Activated effector memory CD4-positive, alpha-beta T cell treated with Interleukin-2 at 50 U/mL for 16 hours (primary cell): Measurements from ENCODE around the gene BCO2.
"Not testable (repeated sequence)": the region's sequence is repeated elsewhere in the genome, so short reads cannot be mapped to it uniquely, and the experiment has no call there.

Source experiments
- DNase-seq: peaks from one replicate; pipeline ENCODE4 v3.0.0-alpha.2; 2020

Gene BCO2

GRCh38 chr11:112174789-112175598, at the start of gene BCO2:
Gene BCO2, plus strand, starts transcription at chr11:112175512. Its CDS starts 90 bp downstream, at chr11:112175602.
- DNase-seq: no peak

GRCh38 chr11:112127056-112127455, 48.3 kb upstream of the BCO2 start:
- no peak for DNase-seq

GRCh38 chr11:112128483-112129121, 46.7 kb upstream of the BCO2 start:
- DNase-seq: no peak

- DNase-seq: no peak
Observed at GRCh38 chr11:112129656-112130055, 45.7 kb upstream of the BCO2 start.

- no peak for DNase-seq
Observed at GRCh38 chr11:112132737-112133136, 42.6 kb upstream of the BCO2 start.

GRCh38 chr11:112134473-112134872, 40.8 kb upstream of the BCO2 start:
- no peak for DNase-seq

GRCh38 chr11:112143597-112143996, 31.7 kb upstream of the BCO2 start:
- no peak for DNase-seq

- DNase-seq: no peak
Observed at GRCh38 chr11:112150517-112150916, 24.8 kb upstream of the BCO2 start.

- DNase-seq: no peak
Observed at GRCh38 chr11:112156153-112156955, 19.0 kb upstream of the BCO2 start.

- DNase-seq: no peak
Observed at GRCh38 chr11:112156956-112157766, 18.2 kb upstream of the BCO2 start.

GRCh38 chr11:112159098-112160065, 15.9 kb upstream of the BCO2 start:
- no peak for DNase-seq

GRCh38 chr11:112160091-112160848, 15.0 kb upstream of the BCO2 start:
- DNase-seq: no peak

GRCh38 chr11:112161012-112161411, 14.3 kb upstream of the BCO2 start:
- no peak for DNase-seq

- DNase-seq: not testable (repeated sequence)
Observed at GRCh38 chr11:112162200-112162599, 13.1 kb upstream of the BCO2 start.

GRCh38 chr11:112162761-112163546, 12.4 kb upstream of the BCO2 start:
- no peak for DNase-seq

- no peak for DNase-seq
Observed at GRCh38 chr11:112163875-112164685, 11.2 kb upstream of the BCO2 start, which contains the start of gene IL18. Gene IL18, minus strand, starts transcription at chr11:112164094. Its CDS starts 9,041 bp downstream, at chr11:112155053.

GRCh38 chr11:112165049-112165448, 10.3 kb upstream of the BCO2 start:
- no peak for DNase-seq

- no peak for DNase-seq
Observed at GRCh38 chr11:112166562-112166961, 8.8 kb upstream of the BCO2 start.

- no peak for DNase-seq
Observed at GRCh38 chr11:112167145-112167544, 8.2 kb upstream of the BCO2 start, which contains the start of gene TEX12. Gene TEX12, plus strand, starts transcription at chr11:112167372. Its CDS starts 1,897 bp downstream, at chr11:112169269.
